Endothelial cell of hepatic sinusoid (primary cell): ENCODE results near the gene ZFPM1.
"Not testable (repeated sequence)": the region's sequence is repeated elsewhere in the genome, so short reads cannot be mapped to it uniquely, and the experiment has no call there.

Source experiments
- in situ Hi-C: cut with HindIII; loops from 2 replicates; pipeline ENCODE4 v1.10.0; 2017; ENCODE audit warnings: low sequenced_read_pairs

The ZFPM1 gene

DNA sequence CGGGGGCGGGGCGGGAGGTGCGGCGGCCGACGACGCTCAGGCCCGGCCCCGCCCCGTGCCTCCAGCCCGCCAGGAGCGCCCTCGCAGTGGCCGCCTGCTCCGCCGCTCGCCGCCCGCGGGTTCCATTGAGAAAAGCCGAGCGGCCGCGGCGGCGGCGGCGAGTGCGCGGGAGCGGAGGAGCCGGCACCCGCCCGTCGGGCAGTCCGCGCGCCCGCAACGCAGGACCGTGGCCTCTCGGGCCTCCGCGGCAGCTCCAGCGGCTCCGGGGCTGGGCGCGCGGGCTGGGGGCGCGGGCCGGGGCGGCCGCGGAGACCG, at the start of gene ZFPM1:
Gene ZFPM1 (plus strand): TSS at position 64 of the 315 bp plus-strand sequence. CDS start 359 bp downstream, outside the sequence.
- in situ Hi-C loops, result no loop called here

DNA sequence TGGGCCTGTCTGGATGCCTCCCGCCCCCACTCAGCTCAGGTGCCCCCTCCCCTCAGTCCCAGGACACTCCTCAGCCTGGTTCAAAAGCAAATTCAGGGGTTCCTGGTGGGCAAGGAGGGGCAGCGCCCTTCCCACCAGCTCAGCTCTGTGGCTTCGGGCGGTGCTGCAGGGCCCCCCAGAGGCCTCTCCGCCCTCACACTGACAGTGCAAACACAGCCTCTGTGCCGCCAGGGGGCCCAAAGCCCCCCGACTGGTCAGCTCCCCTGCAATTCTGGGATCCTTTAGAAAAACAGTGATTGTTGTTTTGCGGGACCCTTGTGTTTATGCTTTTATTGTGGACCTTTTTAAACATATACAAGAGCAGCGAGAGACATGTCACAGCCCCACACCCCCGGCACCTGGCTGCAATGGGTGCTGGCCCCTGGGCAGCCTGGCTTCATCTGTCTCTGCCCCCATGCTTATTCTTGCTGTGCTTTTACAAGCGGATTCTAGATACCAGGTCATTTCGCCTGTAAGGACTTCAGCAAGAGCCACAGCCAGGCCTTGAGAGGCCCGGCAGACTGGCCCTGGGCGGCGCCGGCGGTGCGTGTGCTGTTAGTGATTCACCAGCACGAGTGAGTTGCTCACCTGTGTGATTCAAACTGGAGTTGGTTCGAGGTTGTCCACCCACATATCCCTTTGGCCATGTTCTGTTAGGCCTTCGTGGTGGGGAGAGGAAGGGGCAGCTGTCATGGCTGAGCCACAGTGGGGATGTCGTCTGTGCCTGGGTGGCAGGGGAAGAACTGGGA, 49.1 kb upstream of the ZFPM1 start:
- in situ Hi-C loops, result no loop called here

DNA sequence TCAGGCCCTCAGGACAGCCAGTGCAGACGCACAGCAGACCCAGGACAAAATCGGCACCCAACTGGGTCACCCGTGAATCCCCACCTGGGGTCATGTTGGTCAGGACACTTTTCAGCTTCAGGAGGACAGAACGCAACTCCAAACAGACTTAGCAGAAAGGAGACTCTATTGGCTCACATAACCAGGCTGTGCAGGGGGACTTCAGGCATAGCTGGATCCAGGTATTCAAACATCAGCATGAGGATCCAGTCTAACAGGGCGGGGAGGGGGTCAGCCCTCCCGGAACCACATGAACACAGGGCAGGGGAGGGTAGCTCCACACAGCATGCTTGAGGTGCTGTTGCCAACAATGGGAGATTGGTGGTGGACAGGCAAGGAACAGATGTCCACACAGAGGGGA, 48.3 kb upstream of the ZFPM1 start:
- in situ Hi-C loops, result loop anchor here (5.0 kb wide), 1 partner anchor 107 kb away; no protein-coding TSS in a partner anchor

- in situ Hi-C loops, result loop anchor here (5.0 kb wide), 1 partner anchor 108 kb away; no protein-coding TSS in a partner anchor
These were observed 47.6 kb upstream of the ZFPM1 start for GRCh38 chr16:88405216-88406060.

- in situ Hi-C loops, result loop anchor here (5.0 kb wide), 1 partner anchor 109 kb away; no protein-coding TSS in a partner anchor
These were observed 46.7 kb upstream of the ZFPM1 start for GRCh38 chr16:88406096-88407041.

GRCh38 chr16:88407042-88407420, 46.0 kb upstream of the ZFPM1 start:
- in situ Hi-C loops, result loop anchor here (5.0 kb wide), 1 partner anchor 110 kb away; no protein-coding TSS in a partner anchor

DNA sequence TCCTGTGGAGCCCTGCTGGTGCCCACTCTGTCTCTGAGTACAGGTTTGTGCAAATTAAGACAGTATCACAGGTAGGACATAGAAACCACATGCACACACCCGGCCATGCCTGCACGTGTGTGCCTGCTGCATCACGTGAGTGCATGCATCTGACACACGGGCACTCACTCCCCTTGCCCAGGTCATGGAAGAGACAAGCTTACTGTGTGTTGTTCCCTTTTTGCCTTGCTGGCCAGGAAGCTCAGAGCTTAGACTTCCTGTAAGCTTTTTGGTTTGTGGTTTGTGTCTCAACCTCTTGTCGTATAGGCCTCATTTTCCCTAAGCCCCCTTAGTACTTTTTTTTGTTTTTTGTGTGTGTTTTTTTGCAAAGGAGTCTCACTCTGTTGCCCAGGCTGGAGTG, 45.3 kb upstream of the ZFPM1 start:
- in situ Hi-C loops, result loop anchor here (5.0 kb wide), 1 partner anchor 111 kb away; no protein-coding TSS in a partner anchor

DNA sequence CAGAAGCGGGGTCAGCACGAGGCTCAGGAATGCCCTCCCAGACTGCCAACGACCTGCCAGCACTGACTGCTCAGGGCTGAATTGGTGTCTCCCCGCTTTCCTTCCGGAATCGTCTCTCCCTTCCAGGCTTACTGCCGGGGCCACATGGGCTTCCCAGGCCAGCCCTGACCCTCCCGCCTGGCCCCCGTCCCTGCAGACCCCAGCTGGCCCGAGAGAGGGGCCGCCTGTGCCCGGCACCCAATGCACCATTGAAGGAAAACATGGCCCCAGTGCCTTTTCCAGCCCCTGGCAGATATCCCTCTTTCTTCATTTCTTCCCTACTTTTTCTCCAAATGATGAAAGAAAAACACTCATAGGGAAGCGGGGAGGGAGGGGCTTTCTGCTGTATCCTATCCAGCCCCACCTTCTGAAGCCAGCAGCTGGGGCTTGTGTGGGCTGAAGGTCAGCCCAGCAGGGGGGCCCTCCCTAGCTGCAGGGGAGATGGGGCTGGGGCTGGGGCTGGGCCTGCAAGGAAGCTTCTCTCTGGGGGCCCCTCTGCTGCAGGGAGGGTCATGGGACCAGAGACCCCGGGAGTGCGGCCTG, 44.4 kb upstream of the ZFPM1 start:
- in situ Hi-C loops, result loop anchor here (5.0 kb wide), 1 partner anchor 111 kb away; no protein-coding TSS in a partner anchor

- in situ Hi-C loops, result loop anchor here (5.0 kb wide), 1 partner anchor 112 kb away; no protein-coding TSS in a partner anchor
These were observed 43.6 kb upstream of the ZFPM1 start for GRCh38 chr16:88409296-88410065.

DNA sequence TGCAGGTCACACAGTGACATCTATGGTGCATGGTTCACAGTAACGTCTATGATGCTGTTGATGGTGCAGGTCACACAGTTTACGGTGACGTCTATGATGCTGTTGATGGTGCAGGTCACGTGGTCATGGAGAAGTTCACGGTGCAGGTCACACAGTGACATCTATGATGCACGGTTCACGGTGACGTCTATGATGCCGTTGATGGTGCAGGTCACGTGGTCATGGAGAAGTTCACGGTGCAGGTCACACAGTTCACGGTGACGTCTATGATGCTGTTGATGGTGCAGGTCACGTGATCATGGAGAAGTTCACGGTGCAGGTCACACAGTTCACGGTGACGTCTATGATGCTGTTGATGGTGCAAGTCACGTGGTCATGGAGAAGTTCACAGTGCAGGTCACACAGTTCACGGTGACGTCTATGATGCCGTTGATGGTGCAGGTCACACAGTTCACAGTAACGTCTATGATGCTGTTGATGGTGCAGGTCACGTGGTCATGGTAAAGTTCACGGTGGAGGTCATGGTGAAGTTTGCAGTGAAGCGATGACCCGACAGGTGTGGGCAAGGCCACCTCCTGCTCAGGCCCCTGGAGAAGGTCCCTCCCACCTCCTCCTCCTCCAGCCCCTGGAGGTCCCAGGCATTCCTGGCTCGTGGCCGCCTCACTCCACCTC, 42.6 kb upstream of the ZFPM1 start:
- in situ Hi-C loops, result not testable (repeated sequence)

GRCh38 chr16:88411951-88412576, 41.0 kb upstream of the ZFPM1 start:
- in situ Hi-C loops, result no loop called here

DNA sequence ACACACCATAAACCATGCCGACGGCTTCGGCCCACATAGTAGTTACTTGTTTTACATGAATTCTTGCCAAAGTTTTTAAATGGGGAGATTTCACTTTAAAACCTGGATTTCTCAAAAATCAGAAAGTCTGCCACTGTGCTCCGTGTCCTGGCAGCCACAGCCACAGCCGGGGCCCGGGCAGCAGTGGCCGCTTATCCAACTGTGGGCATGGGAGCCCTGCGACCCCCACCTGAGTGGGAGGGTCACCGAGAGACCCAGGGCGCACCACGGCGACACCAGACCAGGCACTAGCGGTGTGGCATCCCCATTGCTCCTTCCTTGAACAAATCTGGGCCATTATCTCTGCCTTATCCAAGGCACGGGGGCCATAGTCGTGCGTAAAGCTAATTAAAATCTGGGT, 40.3 kb upstream of the ZFPM1 start:
- in situ Hi-C loops, result no loop called here

GRCh38 chr16:88413231-88413630, 39.8 kb upstream of the ZFPM1 start:
- in situ Hi-C loops, result no loop called here

- in situ Hi-C loops, result no loop called here
These were observed 39.4 kb upstream of the ZFPM1 start for GRCh38 chr16:88413631-88414030.

GRCh38 chr16:88414521-88415380, 38.3 kb upstream of the ZFPM1 start:
- in situ Hi-C loops, result no loop called here

GRCh38 chr16:88415381-88415705, 37.7 kb upstream of the ZFPM1 start:
- in situ Hi-C loops, result no loop called here

GRCh38 chr16:88415713-88416323, 37.3 kb upstream of the ZFPM1 start:
- in situ Hi-C loops, result no loop called here
